Adrenal gland (tissue), 19 donors: ENCODE results near the gene TARS2. TPM values are rescaled to one million over a fixed set of nuclear protein-coding genes. Genes with fewer than 3 reads are reported as not detected.

Experiments used
- DNase-seq, 7 donors: peaks; one replicate each; pipeline ENCODE4 v3.0.0-alpha.2; 2019 to 2020
- H3K27ac ChIP-seq, 5 donors: fragments of 200-600 bp; sonication (generic) in 4 of 5; 1 replicate in 3 of 5; 2 replicates in 2 of 5; pipeline versions ENCODE4 v1.5.1 to v1.8.0; 2016 to 2020; ENCODE audit warnings: mild to moderate bottlenecking in 1 of 5
- H3K27me3 ChIP-seq: fragments of 200-600 bp; 2 replicates; pipeline ENCODE4 v1.8.0; 2021
- H3K36me3 ChIP-seq, 2 donors: fragments of 200-600 bp; replicated peaks in 1 of 2; 1 replicate in 1 of 2; 2 replicates in 1 of 2; pipeline versions ENCODE4 v1.5.1 to v1.8.0; 2018 to 2022
- H3K4me1 ChIP-seq, 2 donors: fragments of 200-600 bp; replicated peaks in 1 of 2; 1 replicate in 1 of 2; 2 replicates in 1 of 2; pipeline versions ENCODE4 v1.5.1 to v1.8.0; 2018 to 2021
- H3K4me3 ChIP-seq, 4 donors: fragments of 200-600 bp; sonication (generic) in 3 of 4; one replicate each; pipeline ENCODE4 v1.5.1; 2016 to 2018
- H3K9me3 ChIP-seq, 3 donors: fragments of 200-600 bp; sonication (generic) in 1 of 3; replicated peaks in 1 of 3; 1 replicate in 2 of 3; 2 replicates in 1 of 3; pipeline versions ENCODE4 v1.5.1 to v1.8.0; 2016 to 2021
- POLR2A ChIP-seq, 2 donors: fragments of 450-650 bp; IDR thresholded peaks; one replicate each; pipeline ENCODE4 v1.6.1; 2017; ENCODE audit warnings: antibody characterized with exemption in 2 of 2, mild to moderate bottlenecking in 2 of 2, moderate library complexity in 1 of 2
- WGBS, 4 donors: extraction: QIAGEN DNeasy Blood & Tissue Kit in 2 of 4; methylation state at CpG; one replicate each; pipeline versions ENCODE4 v1.1.5 to v1.1.7; 2013 to 2017; 5-methylcytosine and 5-hydroxymethylcytosine counted together
- intact Hi-C, 2 donors: fragments of 100-400 bp; cut with DNase I; formaldehyde crosslinking; loops; one replicate each; pipeline versions ENCODE4 v1.14.1 to v1.15.0; 2022 to 2023
- long read RNA-seq, 10 donors: library from polyadenylated mRNA in 3 of 10; unstranded in 2 of 10; stranded (forward) in 1 of 10; transcript quantifications; one replicate each; pipeline ENCODE4 v2.0.0 and lab custom pipeline, GENCODE V29; 2021 to 2026
- polyA plus RNA-seq, 3 donors: library from polyadenylated mRNA; stranded (reverse); fragments of 200-250 nt in 2 of 3; fragments of 350-450 nt in 1 of 3; fragmentation: Illumina TruSeq in 1 of 3; extraction: RNeasy Lipid Tissue Mini Kit (QIAGEN cat#74804) in 1 of 3; gene quantifications; one replicate each; pipeline ENCODE4 v1.2.3, GENCODE V29; 2013 to 2014
- total RNA-seq, 9 donors: library from RNA; depleted of rRNA in 4 of 9; stranded (reverse); fragments of >200 nt in 4 of 9; fragments of 120-200 nt in 1 of 9; fragmentation: NEBNext Ultra II Directional in 1 of 9; extraction: Animal tissue kit (Norgen Biotek cat#: 25700) in 1 of 9; gene quantifications; one replicate each; pipeline versions ENCODE4 v1.1.0 to v1.2.4, GENCODE V29; 2013 to 2023
- TF ChIP-seq, protein P1 (sequence below), 6 experiments: fragments of 450-650 bp in 4 of 6; fragments of 200-600 bp in 2 of 6; sonication (generic) in 1 of 6; IDR thresholded peaks; 1 replicate in 5 of 6; 2 replicates in 1 of 6; pipeline versions ENCODE4 v1.5.1 to v1.8.0; 2016 to 2021; ENCODE audit warnings: antibody characterized with exemption in 6 of 6, mild to moderate bottlenecking in 2 of 6, moderate library complexity in 1 of 6
- donor health status: healthy with polysubstance abuse.
- donor health status: Bipolar disorder and iron deficiency.
- donor health status: DM: yes; HTN: yes; CAD: no.
- donor health status: DM: no; HTN: no; CAD: no.
- donor health status: DM: no; HTN: no; CAD: no.
- donor health status: DM: yes; HTN: yes; CAD: no.

Gene TARS2
- total RNA-seq (10 to 100 TPM; 21.6 to 87.4 (median 31.6) TPM), polyA plus RNA-seq (10 to 100 TPM; 24.9 to 28.8 (median 28.2) TPM)
- long read RNA-seq, donor 1, partial matches to known transcripts = 0 of 5 reads
- long read RNA-seq, donor 1, other reads (novel, unspliced or antisense) = 0 of 5 reads
- long read RNA-seq, donor 2, partial matches to known transcripts = 0 of 5 reads
- long read RNA-seq, donor 2, other reads (novel, unspliced or antisense) = 0 of 5 reads
- long read RNA-seq, donor 3, partial matches to known transcripts = 0 of 4 reads
- long read RNA-seq, donor 3, other reads (novel, unspliced or antisense) = 0 of 4 reads
- long read RNA-seq, donor 4, partial matches to known transcripts = 0 of 11 reads
- long read RNA-seq, donor 4, other reads (novel, unspliced or antisense) = 3 of 11 reads
- long read RNA-seq, donor 5, transcript TARS2-204 (18 exons, 2,729 nt) = major isoform, 67 of 117 reads
- long read RNA-seq, donor 5, transcript TARS2-214 (16 exons, 2,162 nt) = minor isoform, 29 of 117 reads
- long read RNA-seq, donor 5, partial matches to known transcripts = 6 of 117 reads
- long read RNA-seq, donor 5, other reads (novel, unspliced or antisense) = 15 of 117 reads
- long read RNA-seq, donor 6, partial matches to known transcripts = 0 of 8 reads
- long read RNA-seq, donor 6, other reads (novel, unspliced or antisense) = 3 of 8 reads
- long read RNA-seq, donor 7, partial matches to known transcripts = 0 of 3 reads
- long read RNA-seq, donor 7, other reads (novel, unspliced or antisense) = 0 of 3 reads
- long read RNA-seq, donor 8, transcript TARS2-204 (18 exons, 2,729 nt) = major isoform, 8 of 19 reads
- long read RNA-seq, donor 8, partial matches to known transcripts = 6 of 19 reads
- long read RNA-seq, donor 8, other reads (novel, unspliced or antisense) = 0 of 19 reads
- long read RNA-seq, donor 9, partial matches to known transcripts = 5 of 10 reads
- long read RNA-seq, donor 9, other reads (novel, unspliced or antisense) = 0 of 10 reads
- long read RNA-seq, donor 10, transcript TARS2-204 (18 exons, 2,729 nt) = major isoform, 5 of 6 reads
- long read RNA-seq, donor 10, partial matches to known transcripts = 0 of 6 reads
- long read RNA-seq, donor 10, other reads (novel, unspliced or antisense) = 0 of 6 reads

- peaks cover 7 to 14% of the 10 kb centered on the region in 2 donors for H3K4me1 ChIP-seq
- peak within 1 kb of the TSS; percentile 53 to 84 (median 59) for H3K4me3 ChIP-seq
- no peaks in the 10 kb centered on the region for H3K9me3 ChIP-seq
- peak in 1 of 2 donors; percentile 60 for TF ChIP-seq POLR2A (IDR thresholded peaks at IDR 0.05)
- TF ChIP-seq, protein P1, sequence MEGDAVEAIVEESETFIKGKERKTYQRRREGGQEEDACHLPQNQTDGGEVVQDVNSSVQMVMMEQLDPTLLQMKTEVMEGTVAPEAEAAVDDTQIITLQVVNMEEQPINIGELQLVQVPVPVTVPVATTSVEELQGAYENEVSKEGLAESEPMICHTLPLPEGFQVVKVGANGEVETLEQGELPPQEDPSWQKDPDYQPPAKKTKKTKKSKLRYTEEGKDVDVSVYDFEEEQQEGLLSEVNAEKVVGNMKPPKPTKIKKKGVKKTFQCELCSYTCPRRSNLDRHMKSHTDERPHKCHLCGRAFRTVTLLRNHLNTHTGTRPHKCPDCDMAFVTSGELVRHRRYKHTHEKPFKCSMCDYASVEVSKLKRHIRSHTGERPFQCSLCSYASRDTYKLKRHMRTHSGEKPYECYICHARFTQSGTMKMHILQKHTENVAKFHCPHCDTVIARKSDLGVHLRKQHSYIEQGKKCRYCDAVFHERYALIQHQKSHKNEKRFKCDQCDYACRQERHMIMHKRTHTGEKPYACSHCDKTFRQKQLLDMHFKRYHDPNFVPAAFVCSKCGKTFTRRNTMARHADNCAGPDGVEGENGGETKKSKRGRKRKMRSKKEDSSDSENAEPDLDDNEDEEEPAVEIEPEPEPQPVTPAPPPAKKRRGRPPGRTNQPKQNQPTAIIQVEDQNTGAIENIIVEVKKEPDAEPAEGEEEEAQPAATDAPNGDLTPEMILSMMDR (IDR thresholded peaks at IDR 0.05) = peak; percentile 39 to 78 (median 52)
- 0% methylated on average over 25 to 30 of the region's 30 CpGs for WGBS, 4 donors
- intact Hi-C loops = no loop called here
- peak within 1 kb of the TSS in 4 of 5 donors; percentile 47 to 80 (median 52) for H3K27ac ChIP-seq
- no peaks in the 10 kb centered on the region for H3K27me3 ChIP-seq
- H3K36me3 ChIP-seq = peaks cover 0 to 29% of the 10 kb centered on the region in 2 donors
- peak; percentile 96 to 99 (median 98) for DNase-seq
Measured at GRCh38 chr1:150486966-150487762, at the start of gene TARS2. Gene TARS2, plus strand, starts transcription at chr1:150487419. Its CDS starts 32 bp downstream, at chr1:150487451.

GRCh38 chr1:150441121-150441520 lies 46.1 kb upstream of the TARS2 start:
- TF ChIP-seq, protein P1 (IDR thresholded peaks at IDR 0.05) = no peak
- TF ChIP-seq POLR2A (IDR thresholded peaks at IDR 0.05) = no peak
- WGBS, 4 donors = 80 to 93% (median 89%) methylated on average over 2 of the region's 2 CpGs
- Histone ChIP-seq H3K9me3 (no peaks in the 10 kb centered on the region), H3K4me1 (no peaks in the 10 kb centered on the region), H3K27me3 (no peaks in the 10 kb centered on the region), H3K27ac (no peak overlapping the region), H3K36me3 (peaks cover 0 to 27% of the 10 kb centered on the region in 2 donors), H3K4me3 (no peak overlapping the region)
- intact Hi-C loops = no loop called here
- no peak for DNase-seq

- no peaks in the 10 kb centered on the region for H3K4me1 ChIP-seq
- TF ChIP-seq, protein P1 (IDR thresholded peaks at IDR 0.05) = no peak
- no peak for TF ChIP-seq POLR2A (IDR thresholded peaks at IDR 0.05)
- no peak for DNase-seq
- H3K36me3 ChIP-seq = peaks cover 0 to 48% of the 10 kb centered on the region in 2 donors
- no peaks in the 10 kb centered on the region for H3K27me3 ChIP-seq
- intact Hi-C loops = no loop called here
- no peaks in the 10 kb centered on the region for H3K9me3 ChIP-seq
- no peak overlapping the region for H3K4me3 ChIP-seq
- 91 to 100% (median 94%) methylated on average over 1 of the region's 1 CpG for WGBS, 4 donors
- H3K27ac ChIP-seq = no peak overlapping the region
Measured at GRCh38 chr1:150444232-150444631, 43.0 kb upstream of the TARS2 start.
